ENCODE results near the gene GLT1D1.

GRCh38 chr12:128970941-128971340 lies 117.7 kb downstream of the GLT1D1 start:
- TF ChIP-seq CTCF (IDR thresholded peaks at IDR 0.05): no peak
- TF ChIP-seq POLR2A (IDR thresholded peaks at IDR 0.05): no peak

Data from uterus (tissue), 2 donors.